ENCODE measurements around the gene PTPRG. TPM values are rescaled to one million over a fixed set of nuclear protein-coding genes. Genes with fewer than 3 reads are reported as not detected.

Gene PTPRG
- total and polyA plus RNA-seq, 4 donors, result 3.6 to 35.6 (median 8.1) TPM

GRCh38 chr3:62178032-62178431, 616.7 kb downstream of the PTPRG start:
- Histone ChIP-seq H3K4me3 (ENCODE audit: low read depth in 1 of 3, low read length in 3 of 3) (no peak overlapping the region), H3K36me3 (ENCODE audit: control insufficient read depth in 4 of 4, insufficient read depth in 3 of 4, low read depth in 1 of 4, low read length in 3 of 4) (no peaks in the 10 kb centered on the region), H3K4me1 (ENCODE audit: control insufficient read depth in 4 of 4, insufficient read depth in 4 of 4, low read length in 3 of 4) (no peaks in the 10 kb centered on the region), H3K9ac (ENCODE audit: low read depth in 1 of 2, low read length in 2 of 2) (no peak overlapping the region), H3K27me3 (ENCODE audit: control insufficient read depth in 4 of 4, insufficient read depth in 4 of 4, low read length in 3 of 4) (no peaks in the 10 kb centered on the region), H3K27ac (ENCODE audit: low read depth in 1 of 2, low read length in 2 of 2) (no peak overlapping the region), H3K9me3 (ENCODE audit: control insufficient read depth in 4 of 4, low read length in 3 of 4) (no peaks in the 10 kb centered on the region)
- no peak for DNase-seq (ENCODE audit: low spot score)
- no peak for TF ChIP-seq RXRA (IDR thresholded peaks at IDR 0.05)
- no peak for TF ChIP-seq NR2F2 (IDR thresholded peaks at IDR 0.05)
- TF ChIP-seq, protein P1, sequence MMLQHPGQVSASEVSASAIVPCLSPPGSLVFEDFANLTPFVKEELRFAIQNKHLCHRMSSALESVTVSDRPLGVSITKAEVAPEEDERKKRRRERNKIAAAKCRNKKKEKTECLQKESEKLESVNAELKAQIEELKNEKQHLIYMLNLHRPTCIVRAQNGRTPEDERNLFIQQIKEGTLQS (IDR thresholded peaks at IDR 0.05), result no peak
- TF ChIP-seq, protein P2, sequence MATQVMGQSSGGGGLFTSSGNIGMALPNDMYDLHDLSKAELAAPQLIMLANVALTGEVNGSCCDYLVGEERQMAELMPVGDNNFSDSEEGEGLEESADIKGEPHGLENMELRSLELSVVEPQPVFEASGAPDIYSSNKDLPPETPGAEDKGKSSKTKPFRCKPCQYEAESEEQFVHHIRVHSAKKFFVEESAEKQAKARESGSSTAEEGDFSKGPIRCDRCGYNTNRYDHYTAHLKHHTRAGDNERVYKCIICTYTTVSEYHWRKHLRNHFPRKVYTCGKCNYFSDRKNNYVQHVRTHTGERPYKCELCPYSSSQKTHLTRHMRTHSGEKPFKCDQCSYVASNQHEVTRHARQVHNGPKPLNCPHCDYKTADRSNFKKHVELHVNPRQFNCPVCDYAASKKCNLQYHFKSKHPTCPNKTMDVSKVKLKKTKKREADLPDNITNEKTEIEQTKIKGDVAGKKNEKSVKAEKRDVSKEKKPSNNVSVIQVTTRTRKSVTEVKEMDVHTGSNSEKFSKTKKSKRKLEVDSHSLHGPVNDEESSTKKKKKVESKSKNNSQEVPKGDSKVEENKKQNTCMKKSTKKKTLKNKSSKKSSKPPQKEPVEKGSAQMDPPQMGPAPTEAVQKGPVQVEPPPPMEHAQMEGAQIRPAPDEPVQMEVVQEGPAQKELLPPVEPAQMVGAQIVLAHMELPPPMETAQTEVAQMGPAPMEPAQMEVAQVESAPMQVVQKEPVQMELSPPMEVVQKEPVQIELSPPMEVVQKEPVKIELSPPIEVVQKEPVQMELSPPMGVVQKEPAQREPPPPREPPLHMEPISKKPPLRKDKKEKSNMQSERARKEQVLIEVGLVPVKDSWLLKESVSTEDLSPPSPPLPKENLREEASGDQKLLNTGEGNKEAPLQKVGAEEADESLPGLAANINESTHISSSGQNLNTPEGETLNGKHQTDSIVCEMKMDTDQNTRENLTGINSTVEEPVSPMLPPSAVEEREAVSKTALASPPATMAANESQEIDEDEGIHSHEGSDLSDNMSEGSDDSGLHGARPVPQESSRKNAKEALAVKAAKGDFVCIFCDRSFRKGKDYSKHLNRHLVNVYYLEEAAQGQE (IDR thresholded peaks at IDR 0.05), result no peak
- no peak for TF ChIP-seq MAX (IDR thresholded peaks at IDR 0.05)

DNA sequence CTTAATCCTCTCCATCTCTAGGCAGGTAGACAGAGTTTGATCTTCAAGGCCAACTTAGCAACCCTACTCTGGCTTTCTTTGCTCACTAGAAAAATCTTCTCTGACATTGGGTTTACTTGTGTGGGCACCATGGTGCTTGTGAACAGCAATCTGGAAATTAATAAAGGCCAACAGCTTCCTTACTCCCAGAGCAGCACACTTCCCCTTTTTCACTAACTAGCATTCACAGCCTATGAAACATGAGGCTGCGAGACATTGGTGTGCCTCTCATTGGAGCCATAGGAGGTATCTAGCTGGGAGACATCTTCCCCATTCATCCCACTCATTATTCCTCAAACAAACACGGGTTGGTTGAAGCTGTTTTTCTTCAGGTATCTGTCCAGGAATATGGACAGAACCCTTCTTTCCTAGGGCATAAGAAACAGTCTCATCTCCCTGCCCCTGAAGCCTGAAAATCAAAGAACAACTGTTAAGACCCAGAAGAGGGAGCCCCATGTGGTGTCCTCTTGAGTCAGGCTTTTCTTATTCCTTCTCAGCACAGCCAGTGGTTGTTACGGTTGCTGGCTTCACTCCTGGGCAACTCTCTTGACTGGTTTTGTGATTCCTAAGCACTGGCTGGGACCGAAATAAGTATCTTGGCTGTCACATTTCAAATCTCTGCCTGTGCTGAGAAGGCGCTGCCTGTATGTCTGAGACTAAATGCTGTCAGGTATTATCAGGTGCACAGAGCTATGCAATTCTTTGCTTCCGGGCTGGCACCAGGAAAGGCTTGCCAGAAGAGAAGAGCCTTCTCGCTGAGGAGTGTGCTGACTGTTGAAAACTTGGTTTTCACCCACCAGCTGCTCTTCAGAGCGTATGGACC, 617.6 kb downstream of the PTPRG start:
- no peaks in the 10 kb centered on the region for H3K36me3 ChIP-seq (ENCODE audit: control insufficient read depth in 4 of 4, insufficient read depth in 3 of 4, low read depth in 1 of 4, low read length in 3 of 4)
- no peak overlapping the region for H3K4me3 ChIP-seq (ENCODE audit: low read depth in 1 of 3, low read length in 3 of 3)
- peaks cover 0 to 1% (median under 1%) of the 10 kb centered on the region in 4 donors for H3K4me1 ChIP-seq (ENCODE audit: control insufficient read depth in 4 of 4, insufficient read depth in 4 of 4, low read length in 3 of 4)
- no peak overlapping the region for H3K27ac ChIP-seq (ENCODE audit: low read depth in 1 of 2, low read length in 2 of 2)
- WGBS, result 94% methylated on average over 8 of the region's 8 CpGs
- DNase-seq (ENCODE audit: low spot score), result no peak
- H3K9ac ChIP-seq (ENCODE audit: low read depth in 1 of 2, low read length in 2 of 2), result no peak overlapping the region
- no peaks in the 10 kb centered on the region for H3K9me3 ChIP-seq (ENCODE audit: control insufficient read depth in 4 of 4, low read length in 3 of 4)
- H3K27me3 ChIP-seq (ENCODE audit: control insufficient read depth in 4 of 4, insufficient read depth in 4 of 4, low read length in 3 of 4), result no peaks in the 10 kb centered on the region
- no peak for TF ChIP-seq RXRA (IDR thresholded peaks at IDR 0.05)
- TF ChIP-seq EGR1 (IDR thresholded peaks at IDR 0.05; ENCODE audit: low read depth in 2 of 2), result no peak
- TF ChIP-seq SP1 (IDR thresholded peaks at IDR 0.05), result no peak
- no peak for TF ChIP-seq YY1 (IDR thresholded peaks at IDR 0.05)
- TF ChIP-seq CTCF (IDR thresholded peaks at IDR 0.05; ENCODE audit: low read depth, low read length, missing input control), result no peak
- TF ChIP-seq HNF4A (conservative IDR thresholded peaks at IDR 0.05), result no peak
- TF ChIP-seq TAF1 (conservative IDR thresholded peaks at IDR 0.05), result no peak
- no peak for TF ChIP-seq GABPA (IDR thresholded peaks at IDR 0.05 in 1 of 2, conservative IDR thresholded peaks at IDR 0.05 in 1 of 2)
- no peak for TF ChIP-seq NR2F2 (IDR thresholded peaks at IDR 0.05)
- no peak for TF ChIP-seq HNF4G (IDR thresholded peaks at IDR 0.05)
- TF ChIP-seq, protein P3, sequence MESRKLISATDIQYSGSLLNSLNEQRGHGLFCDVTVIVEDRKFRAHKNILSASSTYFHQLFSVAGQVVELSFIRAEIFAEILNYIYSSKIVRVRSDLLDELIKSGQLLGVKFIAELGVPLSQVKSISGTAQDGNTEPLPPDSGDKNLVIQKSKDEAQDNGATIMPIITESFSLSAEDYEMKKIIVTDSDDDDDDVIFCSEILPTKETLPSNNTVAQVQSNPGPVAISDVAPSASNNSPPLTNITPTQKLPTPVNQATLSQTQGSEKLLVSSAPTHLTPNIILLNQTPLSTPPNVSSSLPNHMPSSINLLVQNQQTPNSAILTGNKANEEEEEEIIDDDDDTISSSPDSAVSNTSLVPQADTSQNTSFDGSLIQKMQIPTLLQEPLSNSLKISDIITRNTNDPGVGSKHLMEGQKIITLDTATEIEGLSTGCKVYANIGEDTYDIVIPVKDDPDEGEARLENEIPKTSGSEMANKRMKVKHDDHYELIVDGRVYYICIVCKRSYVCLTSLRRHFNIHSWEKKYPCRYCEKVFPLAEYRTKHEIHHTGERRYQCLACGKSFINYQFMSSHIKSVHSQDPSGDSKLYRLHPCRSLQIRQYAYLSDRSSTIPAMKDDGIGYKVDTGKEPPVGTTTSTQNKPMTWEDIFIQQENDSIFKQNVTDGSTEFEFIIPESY (IDR thresholded peaks at IDR 0.05), result no peak

Measured in liver (tissue), 9 donors.